Measurements from ENCODE around the gene EPHA3. TPM values are rescaled to one million over a fixed set of nuclear protein-coding genes. Genes with fewer than 3 reads are reported as not detected.
A peak's percentile ranks its signal among the peaks of the same experiment; 100 is the strongest.

EPHA3 gene
- total and polyA plus RNA-seq, 2 donors from 2014 or later = 0.19 to 6.5 TPM

- Histone ChIP-seq H3K27ac (ENCODE audit: low read depth in 2 of 2, low read length in 2 of 2) (no peak overlapping the region), H3K27me3 (ENCODE audit: control insufficient read depth, insufficient read depth, low read length) (no peaks in the 10 kb centered on the region), H3K9me3 (ENCODE audit: control insufficient read depth in 2 of 3, insufficient read depth in 1 of 3, low read length in 3 of 3) (no peaks in the 10 kb centered on the region), H3K36me3 (ENCODE audit: control insufficient read depth in 2 of 3, insufficient read depth in 3 of 3, low read length in 3 of 3) (no peaks in the 10 kb centered on the region), H3K4me1 (ENCODE audit: control insufficient read depth in 2 of 3, insufficient read depth in 2 of 3, low read depth in 1 of 3, low read length in 3 of 3) (no peaks in the 10 kb centered on the region), H3K9ac (ENCODE audit: low read length in 3 of 3) (no peak overlapping the region), H3K4me3 (ENCODE audit: low read length in 3 of 3) (no peak overlapping the region)
- no peak for TF ChIP-seq CTCF (IDR thresholded peaks at IDR 0.05; ENCODE audit: borderline replicate concordance, extremely low read depth, insufficient read depth)
- DNase-seq = no peak
- intact Hi-C loops (cut with DNase I) = no loop called here
- no peak for FAIRE-seq
Measured at GRCh38 chr3:89234620-89235019, 127.2 kb downstream of the EPHA3 start.

- intact Hi-C loops (cut with DNase I) = no loop called here
- FAIRE-seq (no peak), DNase-seq (no peak)
- Histone ChIP-seq H3K9ac (ENCODE audit: low read length in 3 of 3) (no peak overlapping the region), H3K4me1 (ENCODE audit: control insufficient read depth in 2 of 3, insufficient read depth in 2 of 3, low read depth in 1 of 3, low read length in 3 of 3) (no peaks in the 10 kb centered on the region), H3K36me3 (ENCODE audit: control insufficient read depth in 2 of 3, insufficient read depth in 3 of 3, low read length in 3 of 3) (no peaks in the 10 kb centered on the region), H3K27me3 (ENCODE audit: control insufficient read depth, insufficient read depth, low read length) (no peaks in the 10 kb centered on the region), H3K9me3 (ENCODE audit: control insufficient read depth in 2 of 3, insufficient read depth in 1 of 3, low read length in 3 of 3) (no peaks in the 10 kb centered on the region), H3K4me3 (ENCODE audit: low read length in 3 of 3) (no peak overlapping the region), H3K27ac (ENCODE audit: low read depth in 2 of 2, low read length in 2 of 2) (no peak overlapping the region)
- no peak for TF ChIP-seq CTCF (IDR thresholded peaks at IDR 0.05; ENCODE audit: borderline replicate concordance, extremely low read depth, insufficient read depth)
Measured at GRCh38 chr3:89238846-89239245, 131.4 kb downstream of the EPHA3 start.

- Histone ChIP-seq H3K27ac (ENCODE audit: low read depth in 2 of 2, low read length in 2 of 2) (no peak overlapping the region), H3K9me3 (ENCODE audit: control insufficient read depth in 2 of 3, insufficient read depth in 1 of 3, low read length in 3 of 3) (no peaks in the 10 kb centered on the region), H3K4me1 (ENCODE audit: control insufficient read depth in 2 of 3, insufficient read depth in 2 of 3, low read depth in 1 of 3, low read length in 3 of 3) (no peaks in the 10 kb centered on the region), H3K9ac (ENCODE audit: low read length in 3 of 3) (no peak overlapping the region), H3K4me3 (ENCODE audit: low read length in 3 of 3) (no peak overlapping the region), H3K36me3 (ENCODE audit: control insufficient read depth in 2 of 3, insufficient read depth in 3 of 3, low read length in 3 of 3) (no peaks in the 10 kb centered on the region), H3K27me3 (ENCODE audit: control insufficient read depth, insufficient read depth, low read length) (no peaks in the 10 kb centered on the region)
- FAIRE-seq (no peak), DNase-seq (peak in 2 of 5 donors; percentile 22 to 27)
- intact Hi-C loops (cut with DNase I) = no loop called here
- TF ChIP-seq CTCF (IDR thresholded peaks at IDR 0.05; ENCODE audit: borderline replicate concordance, extremely low read depth, insufficient read depth) = no peak
Measured at GRCh38 chr3:89239774-89240173, 132.4 kb downstream of the EPHA3 start.

- Histone ChIP-seq H3K9me3 (ENCODE audit: control insufficient read depth in 2 of 3, insufficient read depth in 1 of 3, low read length in 3 of 3) (no peaks in the 10 kb centered on the region), H3K9ac (ENCODE audit: low read length in 3 of 3) (no peak overlapping the region), H3K4me1 (ENCODE audit: control insufficient read depth in 2 of 3, insufficient read depth in 2 of 3, low read depth in 1 of 3, low read length in 3 of 3) (no peaks in the 10 kb centered on the region), H3K36me3 (ENCODE audit: control insufficient read depth in 2 of 3, insufficient read depth in 3 of 3, low read length in 3 of 3) (no peaks in the 10 kb centered on the region), H3K27me3 (ENCODE audit: control insufficient read depth, insufficient read depth, low read length) (no peaks in the 10 kb centered on the region), H3K4me3 (ENCODE audit: low read length in 3 of 3) (no peak overlapping the region), H3K27ac (ENCODE audit: low read depth in 2 of 2, low read length in 2 of 2) (no peak overlapping the region)
- TF ChIP-seq CTCF (IDR thresholded peaks at IDR 0.05; ENCODE audit: borderline replicate concordance, extremely low read depth, insufficient read depth) = no peak
- FAIRE-seq (no peak), DNase-seq (no peak)
- intact Hi-C loops (cut with DNase I) = no loop called here
Measured at GRCh38 chr3:89245612-89246011, 138.2 kb downstream of the EPHA3 start.

All from kidney (tissue), 14 donors.